Tibial nerve (tissue), 3 donors: ENCODE data around the gene ZNF33B.

Experiments used
- POLR2A ChIP-seq, 2 donors: fragments of 450-650 bp; IDR thresholded peaks; one replicate each; pipeline ENCODE4 v1.6.1; 2017; ENCODE audit warnings: antibody characterized with exemption in 2 of 2, mild to moderate bottlenecking in 2 of 2, moderate library complexity in 2 of 2
- TF ChIP-seq, protein P1 (sequence below), 5 experiments: fragments of 200-600 bp in 3 of 5; fragments of 450-650 bp in 2 of 5; sonication (generic) in 3 of 5; IDR thresholded peaks; one replicate each; pipeline ENCODE4 v1.5.1; 2016 to 2019; ENCODE audit warnings: antibody characterized with exemption in 5 of 5, mild to moderate bottlenecking in 3 of 5, moderate library complexity in 2 of 5

DNA sequence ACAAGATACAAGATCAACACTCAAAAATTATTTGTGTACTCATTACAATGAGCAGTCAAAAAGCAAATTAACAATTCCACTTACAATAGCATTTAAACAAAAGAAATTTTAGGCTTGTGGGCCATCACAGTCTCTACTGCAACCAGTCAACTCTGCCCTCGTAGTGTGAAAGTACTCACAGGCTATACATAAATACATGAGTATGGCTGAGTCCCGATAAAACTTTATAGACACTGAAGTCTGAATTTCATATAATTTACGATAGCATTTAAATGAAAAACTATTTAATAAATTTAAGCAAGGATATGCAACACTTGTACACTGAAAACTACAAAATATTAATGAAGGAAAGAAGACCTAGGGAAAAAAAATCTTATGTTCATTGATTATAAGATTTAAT is 90.1 kb downstream of the ZNF33B start:
- TF ChIP-seq, protein P1, sequence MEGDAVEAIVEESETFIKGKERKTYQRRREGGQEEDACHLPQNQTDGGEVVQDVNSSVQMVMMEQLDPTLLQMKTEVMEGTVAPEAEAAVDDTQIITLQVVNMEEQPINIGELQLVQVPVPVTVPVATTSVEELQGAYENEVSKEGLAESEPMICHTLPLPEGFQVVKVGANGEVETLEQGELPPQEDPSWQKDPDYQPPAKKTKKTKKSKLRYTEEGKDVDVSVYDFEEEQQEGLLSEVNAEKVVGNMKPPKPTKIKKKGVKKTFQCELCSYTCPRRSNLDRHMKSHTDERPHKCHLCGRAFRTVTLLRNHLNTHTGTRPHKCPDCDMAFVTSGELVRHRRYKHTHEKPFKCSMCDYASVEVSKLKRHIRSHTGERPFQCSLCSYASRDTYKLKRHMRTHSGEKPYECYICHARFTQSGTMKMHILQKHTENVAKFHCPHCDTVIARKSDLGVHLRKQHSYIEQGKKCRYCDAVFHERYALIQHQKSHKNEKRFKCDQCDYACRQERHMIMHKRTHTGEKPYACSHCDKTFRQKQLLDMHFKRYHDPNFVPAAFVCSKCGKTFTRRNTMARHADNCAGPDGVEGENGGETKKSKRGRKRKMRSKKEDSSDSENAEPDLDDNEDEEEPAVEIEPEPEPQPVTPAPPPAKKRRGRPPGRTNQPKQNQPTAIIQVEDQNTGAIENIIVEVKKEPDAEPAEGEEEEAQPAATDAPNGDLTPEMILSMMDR (IDR thresholded peaks at IDR 0.05) = no peak
- TF ChIP-seq POLR2A (IDR thresholded peaks at IDR 0.05) = no peak
